IMR-90 (cell line): ENCODE measurements around the gene SCNN1B. TPM values are rescaled to one million over a fixed set of nuclear protein-coding genes. Genes with fewer than 3 reads are reported as not detected.

ENCODE experiments used
- ATAC-seq: fragments of 200-7000 bp; cut with Tn5 transposase; 2 replicates; pipeline ENCODE4 v1.9.1; 2020; ENCODE audit warnings: low read depth, mild to moderate bottlenecking, moderate library complexity
- BruUV-seq: library from RNA; stranded (reverse); fragments of 400-500 nt; replicated peaks from 2 replicates; lab custom pipeline; 2021; lab: Mats Ljungman, UMichigan
- CTCF ChIA-PET: fragments of 300-600 bp; formaldehyde crosslinking; extraction: SDS; loops from one replicate; lab custom pipeline; 2021; ENCODE audit warnings: antibody characterized with exemption; lab: Yijun Ruan, JAX
- POLR2A ChIA-PET: fragments of 300-600 bp; sonication (Branson Sonifier 250); formaldehyde crosslinking; loops from one replicate; lab custom pipeline; 2022; ENCODE audit warnings: antibody characterized with exemption; ENCODE audit not compliant: unreplicated experiment; lab: Charles Lee
- DNase-seq: peaks from one replicate; pipeline ENCODE4 v3.0.0; 2013
- H2AFZ ChIP-seq: replicated peaks from 2 replicates; pipeline ENCODE3; 2013; ENCODE audit warnings: low read length, mild to moderate bottlenecking; ENCODE audit not compliant: poor library complexity
- H2AK5ac ChIP-seq: 2 replicates; pipeline ENCODE4 v1.6.1; 2013; ENCODE audit warnings: low read depth, low read length, inconsistent platforms
- H2AK9ac ChIP-seq: replicated peaks from 2 replicates; pipeline ENCODE3; 2013; ENCODE audit warnings: mild to moderate bottlenecking, low read depth, low read length, moderate library complexity; ENCODE audit not compliant: poor library complexity
- H2BK120ac ChIP-seq: 2 replicates; pipeline ENCODE4 v1.6.1; 2013; ENCODE audit warnings: low read depth, low read length, inconsistent platforms
- H2BK15ac ChIP-seq: 3 replicates; pipeline ENCODE4 v1.6.1; 2013; ENCODE audit warnings: low read depth, low read length, inconsistent platforms
- H2BK20ac ChIP-seq: 2 replicates; pipeline ENCODE4 v1.6.1; 2013; ENCODE audit warnings: low read depth, mild to moderate bottlenecking, inconsistent platforms, low read length, moderate library complexity
- H2BK5ac ChIP-seq: 2 replicates; pipeline ENCODE4 v1.6.1; 2013; ENCODE audit warnings: mild to moderate bottlenecking, low read depth, low read length, inconsistent platforms; ENCODE audit not compliant: poor library complexity, severe bottlenecking
- H3K14ac ChIP-seq: replicated peaks from 2 replicates; pipeline ENCODE4 v1.6.1; 2013; ENCODE audit warnings: low read depth, low read length, inconsistent platforms
- H3K18ac ChIP-seq: 2 replicates; pipeline ENCODE4 v1.6.1; 2013; ENCODE audit warnings: low read depth, low read length, control low read depth
- H3K23ac ChIP-seq: 2 replicates; pipeline ENCODE4 v1.6.1; 2013; ENCODE audit warnings: low read depth, low read length, inconsistent platforms
- H3K27ac ChIP-seq: 2 replicates; pipeline ENCODE4 v1.5.1; 2013; ENCODE audit warnings: mild to moderate bottlenecking, control low read depth, low read length; ENCODE audit not compliant: insufficient read depth
- H3K27me3 ChIP-seq: 2 replicates; pipeline ENCODE4 v1.6.1; 2013; ENCODE audit warnings: low read length; ENCODE audit not compliant: control insufficient read depth, insufficient read depth
- H3K36me3 ChIP-seq: 2 replicates; pipeline ENCODE4 v1.6.1; 2013; ENCODE audit warnings: low read length, mixed read lengths; ENCODE audit not compliant: control insufficient read depth, insufficient read depth
- H3K4ac ChIP-seq: 2 replicates; pipeline ENCODE4 v1.6.1; 2013; ENCODE audit warnings: low read depth, low read length, inconsistent platforms
- H3K4me1 ChIP-seq: 2 replicates; pipeline ENCODE4 v1.6.1; 2013; ENCODE audit warnings: low read length, mixed read lengths; ENCODE audit not compliant: control insufficient read depth, insufficient read depth
- H3K4me2 ChIP-seq: 2 replicates; pipeline ENCODE4 v1.6.1; 2013; ENCODE audit warnings: low read depth, mild to moderate bottlenecking, control low read depth, low read length, moderate library complexity
- H3K4me3 ChIP-seq: 2 replicates; pipeline ENCODE4 v1.5.1; 2013; ENCODE audit warnings: low read depth, mild to moderate bottlenecking, control low read depth, low read length, moderate library complexity; ENCODE audit not compliant: insufficient read depth
- H3K56ac ChIP-seq: 2 replicates; pipeline ENCODE4 v1.6.1; 2013; ENCODE audit warnings: low read length, inconsistent platforms; ENCODE audit not compliant: insufficient read depth; ENCODE audit errors: extremely low read depth
- H3K79me1 ChIP-seq, 2 experiments: 2 replicates each; pipeline ENCODE4 v1.6.1; 2013; ENCODE audit warnings: low read length in 2 of 2, inconsistent platforms in 1 of 2, low read depth in 1 of 2
- H3K9ac ChIP-seq: 2 replicates; pipeline ENCODE4 v1.6.1; 2013; ENCODE audit warnings: low read depth, low read length, control low read depth
- H3K9me1 ChIP-seq: 2 replicates; pipeline ENCODE4 v1.6.1; 2013; ENCODE audit warnings: low read length, inconsistent platforms; ENCODE audit not compliant: insufficient read depth
- H3K9me3 ChIP-seq: 2 replicates; pipeline ENCODE4 v1.6.1; 2013; ENCODE audit warnings: low read length; ENCODE audit not compliant: control insufficient read depth, insufficient read depth
- H4K20me1 ChIP-seq: 2 replicates; pipeline ENCODE4 v1.6.1; 2013; ENCODE audit warnings: low read length, inconsistent platforms; ENCODE audit not compliant: insufficient read depth
- H4K5ac ChIP-seq: 2 replicates; pipeline ENCODE4 v1.6.1; 2013; ENCODE audit warnings: mild to moderate bottlenecking, low read depth, low read length, control low read depth
- H4K8ac ChIP-seq, 2 experiments: 2 replicates each; pipeline ENCODE4 v1.6.1; 2013; ENCODE audit warnings: low read depth in 2 of 2, low read length in 2 of 2, control low read depth in 1 of 2, inconsistent platforms in 1 of 2
- H4K91ac ChIP-seq: 2 replicates; pipeline ENCODE4 v1.6.1; 2013; ENCODE audit warnings: low read depth, low read length, inconsistent platforms; ENCODE audit not compliant: insufficient read depth
- BHLHE40 ChIP-seq: fragments of 150-350 bp; IDR thresholded peaks from 2 replicates; pipeline ENCODE4 v1.6.1; 2016; ENCODE audit warnings: mild to moderate bottlenecking, low read depth, low read length
- CHD1 ChIP-seq: IDR thresholded peaks from 2 replicates; pipeline ENCODE4 v1.6.1; 2012; ENCODE audit warnings: low read depth, low read length, improper control_type of control experiment
- MAZ ChIP-seq: IDR thresholded peaks from 2 replicates; pipeline ENCODE4 v1.6.1; 2012; ENCODE audit warnings: low read depth, mild to moderate bottlenecking, low read length, improper control_type of control experiment, moderate library complexity, borderline replicate concordance
- MXI1 ChIP-seq: IDR thresholded peaks from 2 replicates; pipeline ENCODE4 v1.6.1; 2012; ENCODE audit warnings: low read depth, mild to moderate bottlenecking, low read length, moderate library complexity, borderline replicate concordance
- NFE2L2 ChIP-seq: fragments of 150-350 bp; IDR thresholded peaks from 2 replicates; pipeline ENCODE4 v1.6.1; 2016; ENCODE audit warnings: low read depth, mild to moderate bottlenecking, low read length
- POLR2A ChIP-seq: IDR thresholded peaks from 2 replicates; pipeline ENCODE4 v1.6.1; 2012; ENCODE audit warnings: mild to moderate bottlenecking, low read depth, low read length
- RAD21 ChIP-seq: IDR thresholded peaks from 2 replicates; pipeline ENCODE4 v1.6.1; 2012; ENCODE audit warnings: low read length, improper control_type of control experiment
- RCOR1 ChIP-seq: IDR thresholded peaks from 2 replicates; pipeline ENCODE4 v1.6.1; 2012; ENCODE audit warnings: mild to moderate bottlenecking, low read length, improper control_type of control experiment; ENCODE audit not compliant: insufficient replicate concordance
- RFX5 ChIP-seq: IDR thresholded peaks from 2 replicates; pipeline ENCODE4 v1.8.0; 2012; ENCODE audit warnings: low read depth, mild to moderate bottlenecking, low read length, moderate library complexity
- SMC3 ChIP-seq: fragments of 150-350 bp; IDR thresholded peaks from 2 replicates; pipeline ENCODE4 v1.6.1; 2016; ENCODE audit warnings: low read depth, mild to moderate bottlenecking, antibody characterized with exemption, low read length, moderate library complexity
- WGBS, 2 experiments: methylation state at CpG; one replicate each; pipeline versions ENCODE4 v1.1.5 to v1.1.7; 2013; ENCODE audit warnings: missing lambda C conversion rate in 2 of 2; ENCODE audit not compliant: insufficient read length in 1 of 2; ENCODE audit errors: extremely low coverage in 2 of 2; 5-methylcytosine and 5-hydroxymethylcytosine counted together
- dilution Hi-C: fragments of 300-500 bp; cut with HindIII; formaldehyde crosslinking; loops from one replicate; pipeline ENCODE4 v1.14.3; 2018; ENCODE audit warnings: low sequenced_read_pairs; ENCODE audit not compliant: unreplicated experiment
- in situ Hi-C: fragments of 300-500 bp; cut with MboI; formaldehyde crosslinking; loops from 3 replicates; pipeline ENCODE4 v1.14.3; 2019; ENCODE audit warnings: low sequenced_read_pairs, inconsistent platforms, mixed read lengths
- intact Hi-C: fragments of 100-400 bp; cut with micrococcal nuclease; formaldehyde crosslinking; loops from 2 replicates; pipeline ENCODE4 v1.10.0; 2022
- polyA plus RNA-seq, 3 experiments: library from polyadenylated mRNA; depleted of rRNA; stranded (reverse); fragments of >200 nt; gene quantifications; 2 replicates each; pipeline ENCODE4 v1.2.3, GENCODE V29; 2012; ENCODE audit warnings: low replicate concordance in 1 of 3
- total RNA-seq: library from RNA; depleted of rRNA; stranded (reverse); fragments of >200 nt; gene quantifications from 2 replicates; pipeline ENCODE4 v1.2.3, GENCODE V29; 2012
- TF ChIP-seq, protein P1 (sequence below): fragments of 150-350 bp; IDR thresholded peaks from 2 replicates; pipeline ENCODE4 v1.6.1; 2016; ENCODE audit warnings: low read depth, mild to moderate bottlenecking, low read length, moderate library complexity, borderline replicate concordance
- TF ChIP-seq, protein P2 (sequence below): fragments of 150-350 bp; IDR thresholded peaks from 2 replicates; pipeline ENCODE4 v1.6.1; 2017; ENCODE audit warnings: mild to moderate bottlenecking, antibody characterized with exemption, low read length, low read depth
- TF ChIP-seq, protein P3 (sequence below): conservative IDR thresholded peaks from 2 replicates; pipeline ENCODE4 v1.5.1; 2012; ENCODE audit warnings: mild to moderate bottlenecking, low read depth, low read length, improper control_type of control experiment

The SCNN1B gene
- total and polyA plus RNA-seq, 2 of the 4 experiments (the other 2 are of a cell fraction): not detected

DNA sequence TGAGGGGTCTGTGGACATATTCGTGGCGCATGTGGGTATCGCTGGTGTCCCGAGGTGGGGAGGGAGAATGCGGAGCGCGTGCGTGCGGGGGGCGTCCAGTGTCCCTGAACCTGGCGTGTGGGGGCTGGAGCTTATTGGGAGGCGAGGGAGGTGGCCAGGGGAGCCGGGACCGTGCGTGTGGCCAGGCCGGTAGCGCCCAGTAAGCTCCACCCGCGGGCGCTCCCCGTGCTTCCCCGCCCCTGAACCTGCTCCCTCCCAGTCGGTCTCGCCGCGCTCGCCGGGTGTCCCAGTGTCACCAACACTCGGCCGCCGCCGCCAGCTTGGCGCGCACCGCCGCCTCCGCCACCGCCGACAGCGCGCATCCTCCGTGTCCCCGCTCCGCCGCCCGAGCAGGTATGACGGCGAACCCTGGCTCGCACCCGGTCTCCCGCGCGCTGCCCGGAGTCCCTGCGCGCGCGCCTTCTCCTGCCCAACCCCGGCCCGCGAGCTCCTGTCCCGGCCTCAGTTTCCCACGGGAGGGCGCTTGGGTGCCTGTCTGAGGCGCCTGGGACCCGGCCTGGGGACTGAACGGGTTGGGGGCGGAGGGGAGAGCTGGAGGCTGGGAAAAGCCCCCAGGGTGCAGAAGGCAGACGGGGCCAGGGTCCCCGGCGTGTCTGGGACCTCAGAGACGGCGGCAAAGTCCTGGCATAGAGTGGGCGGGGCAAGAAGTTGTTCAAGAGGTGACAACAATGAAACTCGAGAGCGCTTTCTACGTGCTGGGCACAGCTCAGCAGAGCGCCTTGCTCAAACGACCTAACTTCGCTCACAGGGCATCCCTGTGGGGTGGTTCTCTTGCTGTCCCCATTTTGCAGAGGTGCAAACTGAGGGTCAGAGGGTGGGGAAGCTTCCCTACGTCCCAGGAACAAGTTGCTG is at the start of gene SCNN1B (continued):
- TF ChIP-seq, protein P1, sequence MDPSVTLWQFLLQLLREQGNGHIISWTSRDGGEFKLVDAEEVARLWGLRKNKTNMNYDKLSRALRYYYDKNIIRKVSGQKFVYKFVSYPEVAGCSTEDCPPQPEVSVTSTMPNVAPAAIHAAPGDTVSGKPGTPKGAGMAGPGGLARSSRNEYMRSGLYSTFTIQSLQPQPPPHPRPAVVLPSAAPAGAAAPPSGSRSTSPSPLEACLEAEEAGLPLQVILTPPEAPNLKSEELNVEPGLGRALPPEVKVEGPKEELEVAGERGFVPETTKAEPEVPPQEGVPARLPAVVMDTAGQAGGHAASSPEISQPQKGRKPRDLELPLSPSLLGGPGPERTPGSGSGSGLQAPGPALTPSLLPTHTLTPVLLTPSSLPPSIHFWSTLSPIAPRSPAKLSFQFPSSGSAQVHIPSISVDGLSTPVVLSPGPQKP: no peak

GRCh38 chr16:23252310-23252709 is 49.8 kb upstream of the SCNN1B start:
- Histone ChIP-seq H4K91ac (no peak overlapping the region), H2AK5ac (no peak overlapping the region), H3K18ac (no peak overlapping the region), H3K4me2 (no peak overlapping the region), H2BK5ac (no peak overlapping the region), H2BK15ac (no peak overlapping the region), H3K4ac (no peak overlapping the region), H2AFZ (no peak overlapping the region), H3K4me1 (no peaks in the 10 kb centered on the region), H3K9me3 (no peaks in the 10 kb centered on the region), H4K8ac (no peak overlapping the region), H3K14ac (no peak overlapping the region), H3K56ac (no peak overlapping the region), H3K9ac (no peak overlapping the region), H3K27me3 (no peaks in the 10 kb centered on the region), H2BK20ac (no peak overlapping the region), H3K23ac (no peak overlapping the region), H3K36me3 (no peaks in the 10 kb centered on the region), H2AK9ac (no peak overlapping the region), H4K5ac (no peak overlapping the region), H3K79me1 (no peaks in the 10 kb centered on the region), H3K4me3 (no peak overlapping the region), H3K9me1 (no peaks in the 10 kb centered on the region), H2BK120ac (no peak overlapping the region), H3K27ac (no peak overlapping the region), H4K20me1 (no peaks in the 10 kb centered on the region)
- BruUV-seq: no TSS peak
- WGBS, 2 experiments: no CpG with 5 or more reads among the region's 5 CpGs
- dilution Hi-C loops (no loop called here), intact Hi-C loops (no loop called here), in situ Hi-C loops (no loop called here)
- POLR2A ChIA-PET: no interaction called here
- DNase-seq: no peak
- ATAC-seq: no peak
- no peak for TF ChIP-seq NFE2L2
- no peak for TF ChIP-seq RCOR1
- no peak for TF ChIP-seq MAZ
- TF ChIP-seq BHLHE40: no peak
- no peak for TF ChIP-seq CHD1
- TF ChIP-seq RFX5: no peak
- no peak for TF ChIP-seq MXI1
- TF ChIP-seq RAD21: no peak
- TF ChIP-seq POLR2A: no peak
- TF ChIP-seq, protein P2, sequence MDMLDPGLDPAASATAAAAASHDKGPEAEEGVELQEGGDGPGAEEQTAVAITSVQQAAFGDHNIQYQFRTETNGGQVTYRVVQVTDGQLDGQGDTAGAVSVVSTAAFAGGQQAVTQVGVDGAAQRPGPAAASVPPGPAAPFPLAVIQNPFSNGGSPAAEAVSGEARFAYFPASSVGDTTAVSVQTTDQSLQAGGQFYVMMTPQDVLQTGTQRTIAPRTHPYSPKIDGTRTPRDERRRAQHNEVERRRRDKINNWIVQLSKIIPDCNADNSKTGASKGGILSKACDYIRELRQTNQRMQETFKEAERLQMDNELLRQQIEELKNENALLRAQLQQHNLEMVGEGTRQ: no peak
- TF ChIP-seq SMC3: no peak
- TF ChIP-seq, protein P3, sequence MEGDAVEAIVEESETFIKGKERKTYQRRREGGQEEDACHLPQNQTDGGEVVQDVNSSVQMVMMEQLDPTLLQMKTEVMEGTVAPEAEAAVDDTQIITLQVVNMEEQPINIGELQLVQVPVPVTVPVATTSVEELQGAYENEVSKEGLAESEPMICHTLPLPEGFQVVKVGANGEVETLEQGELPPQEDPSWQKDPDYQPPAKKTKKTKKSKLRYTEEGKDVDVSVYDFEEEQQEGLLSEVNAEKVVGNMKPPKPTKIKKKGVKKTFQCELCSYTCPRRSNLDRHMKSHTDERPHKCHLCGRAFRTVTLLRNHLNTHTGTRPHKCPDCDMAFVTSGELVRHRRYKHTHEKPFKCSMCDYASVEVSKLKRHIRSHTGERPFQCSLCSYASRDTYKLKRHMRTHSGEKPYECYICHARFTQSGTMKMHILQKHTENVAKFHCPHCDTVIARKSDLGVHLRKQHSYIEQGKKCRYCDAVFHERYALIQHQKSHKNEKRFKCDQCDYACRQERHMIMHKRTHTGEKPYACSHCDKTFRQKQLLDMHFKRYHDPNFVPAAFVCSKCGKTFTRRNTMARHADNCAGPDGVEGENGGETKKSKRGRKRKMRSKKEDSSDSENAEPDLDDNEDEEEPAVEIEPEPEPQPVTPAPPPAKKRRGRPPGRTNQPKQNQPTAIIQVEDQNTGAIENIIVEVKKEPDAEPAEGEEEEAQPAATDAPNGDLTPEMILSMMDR: no peak
- CTCF ChIA-PET: no interaction called here
